Omental fat pad (tissue), 4 donors: ENCODE data around the gene RPRD1B. TPM values are rescaled to one million over a fixed set of nuclear protein-coding genes. Genes with fewer than 3 reads are reported as not detected.

ENCODE experiments used
- ATAC-seq: fragments of 150-250 bp; one replicate; pipeline ENCODE4 v1.9.1; 2016; ENCODE audit warnings: mild to moderate bottlenecking, moderate library complexity; ENCODE audit not compliant: low FRiP score
- DNase-seq: peaks from one replicate; pipeline ENCODE4 v3.0.0-alpha.2; 2019; ENCODE audit warnings: low spot score
- CTCF ChIP-seq, 3 donors: fragments of 450-650 bp; IDR thresholded peaks; one replicate each; pipeline ENCODE4 v1.5.1; 2016 to 2017; ENCODE audit warnings: antibody characterized with exemption in 3 of 3, mild to moderate bottlenecking in 3 of 3, moderate library complexity in 2 of 3
- total RNA-seq, 4 donors: library from RNA; depleted of rRNA; stranded (reverse); fragments of >200 nt; gene quantifications; one replicate each; pipeline ENCODE4 v1.1.0, GENCODE V29; 2016

RPRD1B gene
- total RNA-seq, 4 donors from 2014 or later: 24.1 to 33.5 (median 28.2) TPM

- ATAC-seq (no peak), DNase-seq (no peak)
- no peak for TF ChIP-seq CTCF (IDR thresholded peaks at IDR 0.05)
Observed at GRCh38 chr20:38060536-38060935, 27.0 kb downstream of the RPRD1B start.

GRCh38 chr20:38061109-38061508 lies 27.6 kb downstream of the RPRD1B start:
- no peak for TF ChIP-seq CTCF (IDR thresholded peaks at IDR 0.05)
- DNase-seq: no peak
- ATAC-seq: no peak

- TF ChIP-seq CTCF (IDR thresholded peaks at IDR 0.05): no peak
- no peak for ATAC-seq
- DNase-seq: no peak
Observed at GRCh38 chr20:38062890-38063289, 29.3 kb downstream of the RPRD1B start.

- ATAC-seq (no peak), DNase-seq (no peak)
- TF ChIP-seq CTCF (IDR thresholded peaks at IDR 0.05): no peak
Observed at GRCh38 chr20:38063911-38064530, 30.5 kb downstream of the RPRD1B start.

GRCh38 chr20:38065764-38066375 lies 32.3 kb downstream of the RPRD1B start:
- no peak for DNase-seq
- no peak for ATAC-seq
- no peak for TF ChIP-seq CTCF (IDR thresholded peaks at IDR 0.05)

GRCh38 chr20:38066969-38067716 lies 33.6 kb downstream of the RPRD1B start:
- ATAC-seq (no peak), DNase-seq (no peak)
- TF ChIP-seq CTCF (IDR thresholded peaks at IDR 0.05): no peak
